IPS DF 6.9 (cell line): ENCODE data around the gene GPR107.

Experiments
- DNase-seq: peaks from one replicate; pipeline ENCODE4 v3.0.0-alpha.2; 2013; ENCODE audit warnings: low read depth, low spot score
- H3K27ac ChIP-seq: one replicate; pipeline ENCODE4 v1.5.1; 2013; ENCODE audit warnings: low read length, control low read depth
- H3K27me3 ChIP-seq: 2 replicates; pipeline ENCODE4 v1.6.1; 2013; ENCODE audit warnings: mild to moderate bottlenecking, low read length; ENCODE audit not compliant: control insufficient read depth, insufficient read depth
- H3K36me3 ChIP-seq: 2 replicates; pipeline ENCODE4 v1.6.1; 2013; ENCODE audit warnings: low read length; ENCODE audit not compliant: control insufficient read depth, insufficient read depth
- H3K4me1 ChIP-seq: 2 replicates; pipeline ENCODE4 v1.6.1; 2013; ENCODE audit warnings: low read length; ENCODE audit not compliant: control insufficient read depth, insufficient read depth
- H3K4me3 ChIP-seq: 2 replicates; pipeline ENCODE4 v1.5.1; 2013; ENCODE audit warnings: mild to moderate bottlenecking, low read length
- H3K9me3 ChIP-seq: 2 replicates; pipeline ENCODE4 v1.6.1; 2013; ENCODE audit warnings: low read length, inconsistent platforms; ENCODE audit not compliant: control insufficient read depth, insufficient read depth
- WGBS: extraction: QIAGEN DNeasy Blood & Tissue Kit; methylation state at CpG from one replicate; pipeline ENCODE4 v1.1.7; 2013; ENCODE audit warnings: mixed read lengths, missing lambda C conversion rate; ENCODE audit not compliant: insufficient read length, insufficient coverage; 5-methylcytosine and 5-hydroxymethylcytosine counted together

The GPR107 gene

DNA sequence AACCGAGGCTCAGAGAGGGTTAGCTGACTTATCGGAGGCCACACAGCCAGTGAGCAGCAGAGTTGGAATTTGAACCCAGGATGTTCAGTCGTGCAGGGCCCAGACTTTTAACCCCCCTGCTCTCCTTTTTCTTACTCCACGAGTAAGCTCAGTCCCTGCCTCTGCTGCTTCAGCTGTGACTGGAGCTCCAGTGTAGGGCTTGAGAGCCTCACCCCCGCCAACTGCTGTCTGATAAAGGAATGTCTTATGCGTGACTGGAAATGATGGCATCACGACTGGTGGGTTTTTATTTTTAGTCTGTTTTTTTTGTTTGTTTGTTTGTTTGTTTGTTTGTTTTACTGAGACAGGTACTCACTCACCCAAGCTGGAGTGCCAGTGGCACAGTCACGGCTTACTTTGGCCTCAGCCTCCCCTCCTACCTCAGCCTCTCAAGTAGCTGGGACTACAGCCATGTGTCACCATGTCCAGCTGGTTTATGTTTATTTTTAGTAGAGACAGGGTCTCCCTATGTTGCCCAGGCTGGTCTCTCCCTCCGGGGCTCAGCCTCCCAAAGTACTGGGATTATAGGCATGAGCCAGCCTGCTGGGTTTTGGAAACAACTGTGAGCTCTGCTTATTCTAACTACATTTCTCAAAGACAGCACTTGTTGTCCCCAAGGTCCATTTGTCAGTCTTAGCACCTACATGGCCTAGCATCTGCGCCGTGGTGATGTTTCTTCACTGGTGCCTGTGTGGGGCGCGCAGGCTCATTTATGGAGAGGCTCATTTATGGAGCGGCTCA lies 66.0 kb downstream of the GPR107 start:
- H3K27me3 ChIP-seq = no peaks in the 10 kb centered on the region
- WGBS = no CpG with 5 or more reads among the region's 14 CpGs
- no peak overlapping the region for H3K4me3 ChIP-seq
- DNase-seq = no peak
- no peaks in the 10 kb centered on the region for H3K36me3 ChIP-seq
- no peaks in the 10 kb centered on the region for H3K9me3 ChIP-seq
- H3K4me1 ChIP-seq = peaks cover 7% of the 10 kb centered on the region
- H3K27ac ChIP-seq = no peak overlapping the region

DNA sequence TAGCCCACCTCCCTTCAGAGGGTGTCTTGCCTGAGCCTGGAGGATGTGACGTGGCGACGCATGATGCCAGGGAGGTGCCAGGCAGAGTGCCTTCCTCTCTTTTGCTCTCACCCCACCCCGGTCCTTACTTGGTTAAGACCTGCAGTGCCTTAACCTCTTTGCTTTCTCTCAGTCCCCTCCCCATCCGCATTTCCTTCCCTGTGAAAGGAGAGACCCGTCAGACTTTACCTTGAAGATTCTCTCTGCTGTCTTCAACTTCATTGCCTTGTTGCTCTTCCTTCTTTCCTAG lies 66.5 kb downstream of the GPR107 start:
- no peaks in the 10 kb centered on the region for H3K27me3 ChIP-seq
- no CpG with 5 or more reads among the region's 6 CpGs for WGBS
- H3K4me1 ChIP-seq = peaks cover 7% of the 10 kb centered on the region
- H3K4me3 ChIP-seq = no peak overlapping the region
- no peak overlapping the region for H3K27ac ChIP-seq
- H3K9me3 ChIP-seq = no peaks in the 10 kb centered on the region
- no peak for DNase-seq
- H3K36me3 ChIP-seq = no peaks in the 10 kb centered on the region

DNA sequence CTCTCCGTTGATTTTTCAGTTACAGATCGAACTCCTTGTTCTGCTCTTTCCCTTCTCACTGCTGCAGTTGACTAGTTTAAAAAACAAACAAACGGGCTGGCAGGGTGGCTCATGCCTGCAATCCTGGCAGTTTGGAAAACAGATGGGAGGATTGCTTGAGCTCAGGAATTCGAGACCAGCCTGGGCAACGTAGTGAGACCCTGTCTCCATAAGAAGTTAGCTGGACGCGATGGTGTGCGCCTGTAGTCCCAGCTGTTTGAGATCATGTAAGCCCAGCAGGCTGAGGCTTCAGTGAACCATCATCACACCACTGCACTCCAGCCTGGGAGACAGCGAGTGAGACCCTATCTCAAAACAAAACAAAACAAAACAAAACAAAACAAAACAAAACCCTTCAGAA lies 67.1 kb downstream of the GPR107 start:
- no peaks in the 10 kb centered on the region for H3K27me3 ChIP-seq
- H3K4me3 ChIP-seq = no peak overlapping the region
- no peak overlapping the region for H3K27ac ChIP-seq
- H3K9me3 ChIP-seq = no peaks in the 10 kb centered on the region
- no peaks in the 10 kb centered on the region for H3K36me3 ChIP-seq
- H3K4me1 ChIP-seq = peaks cover 7% of the 10 kb centered on the region
- no CpG with 5 or more reads among the region's 9 CpGs for WGBS
- DNase-seq = no peak

DNA sequence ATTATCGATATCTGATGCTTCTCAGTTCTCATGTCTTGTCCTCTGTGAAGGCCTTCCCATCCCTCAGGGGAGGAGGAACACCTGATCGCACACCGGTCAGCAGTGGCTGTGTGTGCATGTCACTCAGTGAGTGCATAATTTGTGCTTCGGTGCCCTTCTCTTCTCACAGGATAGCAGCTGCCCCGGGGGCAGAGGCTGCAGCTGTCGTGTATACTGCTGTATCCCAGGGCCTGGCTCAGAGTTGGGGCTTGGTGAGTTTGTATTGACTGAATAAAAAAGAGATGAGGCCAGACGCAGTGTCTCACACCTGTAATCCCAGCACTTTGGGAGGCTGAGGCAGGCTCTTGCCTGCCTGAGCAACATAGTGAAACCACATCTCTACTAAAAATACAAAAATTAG lies 68.8 kb downstream of the GPR107 start:
- H3K36me3 ChIP-seq = no peaks in the 10 kb centered on the region
- no peaks in the 10 kb centered on the region for H3K9me3 ChIP-seq
- no peak for DNase-seq
- H3K4me3 ChIP-seq = no peak overlapping the region
- no peaks in the 10 kb centered on the region for H3K27me3 ChIP-seq
- H3K27ac ChIP-seq = no peak overlapping the region
- H3K4me1 ChIP-seq = peaks cover 7% of the 10 kb centered on the region
- WGBS = no CpG with 5 or more reads among the region's 7 CpGs

DNA sequence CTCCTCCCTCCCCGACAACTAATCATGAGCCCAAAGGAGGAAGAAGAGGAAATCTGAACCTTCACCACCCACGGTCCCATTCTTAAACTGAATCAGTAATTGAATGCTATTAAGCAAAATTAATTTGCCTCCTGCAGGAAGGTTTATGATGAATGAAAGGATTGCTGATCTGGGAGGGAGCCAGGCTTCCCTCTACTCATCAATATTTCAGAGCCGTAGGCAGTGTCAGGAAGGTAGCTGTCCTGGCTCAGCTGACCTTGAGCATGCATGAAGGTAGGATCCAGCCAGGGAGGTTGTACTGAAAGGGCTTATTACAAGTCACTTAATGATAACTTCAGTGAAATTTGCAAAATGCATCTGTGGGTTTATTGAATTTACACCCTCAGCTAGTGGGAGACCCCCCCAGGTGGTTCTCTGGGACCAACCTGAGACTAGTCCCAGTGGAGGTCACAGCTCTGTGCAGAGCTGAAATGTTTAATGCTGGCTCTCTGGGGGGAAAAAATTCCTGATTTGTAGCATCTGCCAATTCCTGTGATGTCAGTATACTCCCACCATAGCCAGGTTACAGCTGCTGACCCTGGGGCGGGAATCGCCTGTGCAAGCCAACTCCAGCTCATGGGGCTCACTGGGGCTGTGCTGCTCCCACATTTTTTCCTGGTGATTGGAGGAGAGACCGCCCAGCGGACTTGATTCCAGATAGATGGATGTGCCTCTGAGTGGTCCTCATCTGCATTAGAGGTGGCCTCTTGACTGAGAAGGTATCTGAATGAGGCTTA lies 70.6 kb downstream of the GPR107 start:
- 0 out of 2 replicates have a peak, but pooled peaks cover 2% of the 10 kb centered on the region for H3K4me1 ChIP-seq
- no peak for DNase-seq
- peaks cover 5% of the 10 kb centered on the region; the same call in 1 of the 2 replicates for H3K36me3 ChIP-seq
- no CpG with 5 or more reads among the region's 7 CpGs for WGBS
- no peak overlapping the region for H3K27ac ChIP-seq
- H3K27me3 ChIP-seq = no peaks in the 10 kb centered on the region
- H3K9me3 ChIP-seq = no peaks in the 10 kb centered on the region
- H3K4me3 ChIP-seq = no peak overlapping the region

DNA sequence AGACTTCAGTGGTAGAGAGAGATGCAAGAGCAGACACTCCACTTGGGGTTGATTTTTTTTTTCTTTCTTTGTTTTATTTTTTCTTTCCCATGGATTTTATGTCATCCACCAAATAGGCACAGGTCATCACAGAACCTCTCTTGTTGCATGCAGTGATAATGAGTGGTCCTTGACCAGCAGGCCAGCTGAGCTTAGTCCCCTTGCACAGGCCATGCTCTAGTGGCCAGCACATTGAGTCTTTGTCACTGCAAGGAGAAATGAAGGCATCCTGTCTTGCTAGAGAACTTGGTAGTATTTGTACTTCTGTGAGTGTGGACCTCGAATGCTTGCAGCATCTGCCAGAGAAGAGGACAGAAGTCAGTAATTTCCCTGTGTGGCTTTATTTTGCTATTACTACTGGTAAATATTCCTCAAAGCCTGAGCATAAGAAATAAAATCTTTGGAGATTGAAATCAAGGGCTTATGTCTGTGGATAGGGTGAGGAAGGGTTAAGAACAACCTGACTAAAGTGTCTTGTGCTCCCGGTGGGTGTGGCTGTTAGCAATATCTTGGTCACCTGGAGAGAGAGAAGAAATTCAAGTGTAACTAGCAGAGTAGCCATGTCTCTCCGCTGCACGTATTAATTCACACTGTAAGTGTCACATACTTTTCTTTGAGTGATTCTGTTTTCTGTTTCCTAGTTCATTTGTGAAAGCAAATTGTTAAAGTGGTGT lies 73.2 kb downstream of the GPR107 start:
- H3K4me3 ChIP-seq = no peak overlapping the region
- no peaks in the 10 kb centered on the region for H3K9me3 ChIP-seq
- WGBS = no CpG with 5 or more reads among the region's 4 CpGs
- H3K27ac ChIP-seq = no peak overlapping the region
- peaks cover 15% of the 10 kb centered on the region; the same call in 1 of the 2 replicates for H3K36me3 ChIP-seq
- no peaks in the 10 kb centered on the region for H3K4me1 ChIP-seq
- DNase-seq = no peak
- H3K27me3 ChIP-seq = no peaks in the 10 kb centered on the region

DNA sequence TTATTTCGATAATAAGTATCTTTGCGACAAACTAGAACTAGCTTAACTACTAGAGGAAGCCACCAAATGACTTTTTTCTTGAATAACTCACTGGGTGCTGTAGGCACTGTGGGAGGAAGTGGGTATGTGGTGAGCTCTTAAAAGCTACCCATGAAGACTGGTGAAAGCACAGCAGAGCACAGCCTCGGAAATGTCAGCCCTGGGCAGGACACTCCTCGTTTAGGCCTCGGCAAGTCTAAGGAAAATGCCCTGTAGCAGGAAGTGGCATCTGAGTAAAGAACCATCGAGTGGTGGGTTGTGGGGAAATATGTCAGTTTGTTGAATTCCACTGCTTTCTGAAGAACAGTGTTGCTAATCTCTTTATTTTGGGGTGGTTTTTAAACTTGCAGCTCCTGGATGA lies 74.5 kb downstream of the GPR107 start:
- no peak overlapping the region for H3K4me3 ChIP-seq
- no peaks in the 10 kb centered on the region for H3K4me1 ChIP-seq
- no peaks in the 10 kb centered on the region for H3K9me3 ChIP-seq
- DNase-seq = no peak
- H3K36me3 ChIP-seq = peaks cover 17% of the 10 kb centered on the region; the same call in 1 of the 2 replicates
- H3K27ac ChIP-seq = no peak overlapping the region
- H3K27me3 ChIP-seq = no peaks in the 10 kb centered on the region
- whole genome bisulfite sequencing = no CpG with 5 or more reads among the region's 6 CpGs

DNA sequence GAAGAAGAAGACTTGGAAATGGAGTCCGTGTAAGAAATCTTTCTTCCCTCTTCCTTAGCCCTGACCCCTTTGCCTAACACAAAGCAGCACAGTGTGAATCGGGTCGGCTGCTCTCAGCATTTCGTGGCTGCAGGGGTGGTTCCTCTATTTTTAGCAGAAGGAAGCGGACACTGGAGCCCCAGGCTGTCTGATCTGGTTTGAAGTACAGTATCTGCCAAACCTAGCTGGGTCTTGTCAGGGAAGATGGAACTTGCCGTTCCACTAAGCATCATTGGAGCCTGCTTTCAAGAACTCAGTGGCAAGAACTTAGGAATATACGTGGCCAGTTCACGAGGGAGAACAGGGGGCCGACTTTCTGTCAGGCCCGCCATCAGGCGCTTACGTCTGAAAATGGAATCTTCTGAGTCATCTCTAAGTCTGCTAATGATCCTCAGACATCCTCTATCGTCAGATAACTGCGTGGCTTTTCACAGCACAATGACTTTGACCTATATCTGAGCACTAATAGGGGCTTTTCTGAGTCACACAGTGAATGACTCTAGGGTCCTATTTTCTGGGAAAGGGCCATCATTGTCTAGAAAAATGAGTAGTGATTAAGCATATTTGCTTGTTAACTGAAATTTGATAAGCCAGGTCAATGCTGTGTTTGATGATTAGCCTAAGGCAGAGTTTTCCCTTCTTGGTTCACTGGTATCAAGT lies 75.2 kb downstream of the GPR107 start:
- H3K4me3 ChIP-seq = no peak overlapping the region
- no peak overlapping the region for H3K27ac ChIP-seq
- H3K9me3 ChIP-seq = no peaks in the 10 kb centered on the region
- no peaks in the 10 kb centered on the region for H3K4me1 ChIP-seq
- DNase-seq = no peak
- no CpG with 5 or more reads among the region's 14 CpGs for WGBS
- H3K36me3 ChIP-seq = peaks cover 17% of the 10 kb centered on the region; the same call in 1 of the 2 replicates
- no peaks in the 10 kb centered on the region for H3K27me3 ChIP-seq

DNA sequence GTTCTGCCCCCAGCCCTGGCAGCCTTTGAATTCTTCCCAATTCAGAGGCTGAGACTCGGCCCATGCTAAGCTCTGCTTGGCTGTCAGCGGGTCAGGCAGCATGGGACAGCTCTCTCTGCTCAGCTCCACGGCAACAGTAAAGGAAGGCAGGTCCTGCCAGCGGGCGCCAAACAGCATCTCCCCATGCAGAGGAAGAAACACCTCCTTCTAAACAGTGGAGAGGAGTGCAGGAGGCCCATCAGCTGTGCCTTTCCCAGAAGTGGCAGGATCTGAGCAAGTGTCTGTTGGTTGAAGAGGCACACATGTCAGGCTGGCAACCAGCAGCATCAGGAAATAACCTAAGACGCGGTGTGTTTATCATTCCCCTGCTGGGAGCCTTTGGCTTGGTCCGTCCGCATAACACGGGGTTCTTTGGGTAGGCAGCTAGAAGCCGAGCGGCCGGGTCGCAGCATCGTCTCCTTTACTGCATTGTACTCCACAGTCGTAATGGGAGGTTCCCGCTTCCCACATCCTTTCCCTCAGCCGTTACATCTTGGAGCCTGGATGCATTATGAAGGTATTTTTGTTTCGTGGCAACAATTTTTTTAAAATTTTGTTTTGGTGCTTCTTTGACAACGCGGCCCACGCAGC lies 75.8 kb downstream of the GPR107 start:
- no CpG with 5 or more reads among the region's 22 CpGs for WGBS
- Histone ChIP-seq H3K4me1 (no peaks in the 10 kb centered on the region), H3K27ac (no peak overlapping the region), H3K9me3 (no peaks in the 10 kb centered on the region), H3K27me3 (no peaks in the 10 kb centered on the region), H3K36me3 (peaks cover 17% of the 10 kb centered on the region; the same call in 1 of the 2 replicates), H3K4me3 (no peak overlapping the region)
- no peak for DNase-seq

DNA sequence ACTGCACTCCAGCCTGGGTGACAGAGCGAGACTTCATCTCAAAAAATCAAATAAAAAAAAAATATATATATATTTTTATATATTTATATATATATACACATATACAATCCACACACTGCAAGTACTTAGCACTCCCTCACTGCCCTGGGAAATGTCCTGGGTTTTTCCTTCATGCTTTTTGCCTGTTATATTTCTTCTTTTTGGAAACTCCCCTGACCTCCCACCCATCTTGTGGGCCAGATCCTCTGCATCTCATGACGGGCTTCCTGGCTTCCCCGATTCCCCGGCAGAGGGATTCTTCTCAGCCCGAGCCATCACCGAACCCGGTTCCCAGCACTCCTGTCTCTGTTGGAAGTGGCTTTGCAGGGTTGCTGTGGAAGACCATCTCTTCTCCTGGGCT lies 79.0 kb downstream of the GPR107 start:
- no peak for DNase-seq
- Histone ChIP-seq H3K9me3 (no peaks in the 10 kb centered on the region), H3K4me1 (no peaks in the 10 kb centered on the region), H3K4me3 (no peak overlapping the region), H3K36me3 (peaks cover 17% of the 10 kb centered on the region; the same call in 1 of the 2 replicates), H3K27me3 (no peaks in the 10 kb centered on the region), H3K27ac (no peak overlapping the region)
- no CpG with 5 or more reads among the region's 7 CpGs for WGBS
